ENCODE results near the gene MCMBP.
"Not testable (repeated sequence)": the region's sequence is repeated elsewhere in the genome, so short reads cannot be mapped to it uniquely, and the experiment has no call there.

The MCMBP gene

GRCh38 chr10:119907695-119908094 lies 35.1 kb upstream of the MCMBP start:
- not testable (repeated sequence) for H3K23ac ChIP-seq (ENCODE audit: low read length); H3K36me3 ChIP-seq (ENCODE audit: control insufficient read depth, insufficient read depth, low read length); H2AK5ac ChIP-seq (ENCODE audit: low read length); H3K56ac ChIP-seq (ENCODE audit: low read length); H3K18ac ChIP-seq (ENCODE audit: low read length); H3K79me1 ChIP-seq (ENCODE audit: low read length); DNase-seq; H4K5ac ChIP-seq (ENCODE audit: low read length); H3K27ac ChIP-seq (ENCODE audit: low read depth, low read length); H3K9ac ChIP-seq (ENCODE audit: low read length); H2BK15ac ChIP-seq (replicated peaks; ENCODE audit: low read depth); H3K79me2 ChIP-seq (ENCODE audit: control insufficient read depth, insufficient read depth, low read length); H2BK120ac ChIP-seq (ENCODE audit: low read depth, low read length); H3K27me3 ChIP-seq (ENCODE audit: insufficient read depth, low read length, poor library complexity); H3K4me3 ChIP-seq (ENCODE audit: low read length); H3K4me2 ChIP-seq (ENCODE audit: low read length); H4K8ac ChIP-seq (ENCODE audit: low read depth, low read length); H3K4ac ChIP-seq (ENCODE audit: low read depth, low read length); H3K4me1 ChIP-seq (ENCODE audit: control insufficient read depth, low read depth, low read length); H2BK5ac ChIP-seq (ENCODE audit: low read length)
- WGBS (ENCODE audit: extremely low coverage, insufficient coverage, low lambda C conversion rate) = no CpG with 5 or more reads among the region's 7 CpGs

- Histone ChIP-seq H3K36me3 (ENCODE audit: control insufficient read depth, insufficient read depth, low read length) (peaks cover 2% of the 10 kb centered on the region), H2BK5ac (ENCODE audit: low read length) (no peak overlapping the region), H3K56ac (ENCODE audit: low read length) (no peak overlapping the region), H3K4me3 (ENCODE audit: low read length) (no peak overlapping the region), H2AK5ac (ENCODE audit: low read length) (no peak overlapping the region), H3K27me3 (ENCODE audit: insufficient read depth, low read length, poor library complexity) (no peaks in the 10 kb centered on the region), H3K9ac (ENCODE audit: low read length) (no peak overlapping the region), H3K4me2 (ENCODE audit: low read length) (no peak overlapping the region), H2BK120ac (ENCODE audit: low read depth, low read length) (no peak overlapping the region), H3K79me1 (ENCODE audit: low read length) (peaks cover 7% of the 10 kb centered on the region), H4K8ac (ENCODE audit: low read depth, low read length) (no peak overlapping the region), H3K4ac (ENCODE audit: low read depth, low read length) (no peak overlapping the region), H3K27ac (ENCODE audit: low read depth, low read length) (no peak overlapping the region), H3K18ac (ENCODE audit: low read length) (no peak overlapping the region), H4K5ac (ENCODE audit: low read length) (no peak overlapping the region), H3K79me2 (ENCODE audit: control insufficient read depth, insufficient read depth, low read length) (peaks cover 7% of the 10 kb centered on the region), H3K23ac (ENCODE audit: low read length) (no peak overlapping the region), H3K4me1 (ENCODE audit: control insufficient read depth, low read depth, low read length) (no peaks in the 10 kb centered on the region), H2BK15ac (replicated peaks; ENCODE audit: low read depth) (no peak overlapping the region)
- DNase-seq = no peak
- WGBS (ENCODE audit: extremely low coverage, insufficient coverage, low lambda C conversion rate) = no CpG with 5 or more reads among the region's 16 CpGs
Measured at GRCh38 chr10:119903946-119904666, 31.5 kb upstream of the MCMBP start.

GRCh38 chr10:119898577-119898976 lies 25.9 kb upstream of the MCMBP start:
- Histone ChIP-seq H2AK5ac (ENCODE audit: low read length) (no peak overlapping the region), H3K4me1 (ENCODE audit: control insufficient read depth, low read depth, low read length) (peaks cover 2% of the 10 kb centered on the region), H3K4ac (ENCODE audit: low read depth, low read length) (no peak overlapping the region), H4K8ac (ENCODE audit: low read depth, low read length) (no peak overlapping the region), H4K5ac (ENCODE audit: low read length) (no peak overlapping the region), H3K4me2 (ENCODE audit: low read length) (no peak overlapping the region), H3K9ac (ENCODE audit: low read length) (no peak overlapping the region), H3K36me3 (ENCODE audit: control insufficient read depth, insufficient read depth, low read length) (peaks cover 5% of the 10 kb centered on the region), H3K79me2 (ENCODE audit: control insufficient read depth, insufficient read depth, low read length) (peaks cover 50% of the 10 kb centered on the region), H3K27ac (ENCODE audit: low read depth, low read length) (no peak overlapping the region), H3K4me3 (ENCODE audit: low read length) (no peak overlapping the region), H3K27me3 (ENCODE audit: insufficient read depth, low read length, poor library complexity) (no peaks in the 10 kb centered on the region), H3K79me1 (ENCODE audit: low read length) (peaks cover 27% of the 10 kb centered on the region), H3K23ac (ENCODE audit: low read length) (no peak overlapping the region), H2BK15ac (replicated peaks; ENCODE audit: low read depth) (no peak overlapping the region), H3K18ac (ENCODE audit: low read length) (no peak overlapping the region), H2BK120ac (ENCODE audit: low read depth, low read length) (no peak overlapping the region), H3K56ac (ENCODE audit: low read length) (no peak overlapping the region), H2BK5ac (ENCODE audit: low read length) (no peak overlapping the region)
- WGBS (ENCODE audit: extremely low coverage, insufficient coverage, low lambda C conversion rate) = no CpG with 5 or more reads among the region's 4 CpGs
- no peak for DNase-seq

- no peak overlapping the region for H2AK5ac ChIP-seq (ENCODE audit: low read length)
- no peak overlapping the region for H4K5ac ChIP-seq (ENCODE audit: low read length)
- no peak for DNase-seq
- H3K9ac ChIP-seq (ENCODE audit: low read length) = no peak overlapping the region
- no peak overlapping the region for H3K4me2 ChIP-seq (ENCODE audit: low read length)
- H3K23ac ChIP-seq (ENCODE audit: low read length) = no peak overlapping the region
- peaks cover 2% of the 10 kb centered on the region for H3K4me1 ChIP-seq (ENCODE audit: control insufficient read depth, low read depth, low read length)
- H2BK120ac ChIP-seq (ENCODE audit: low read depth, low read length) = no peak overlapping the region
- H3K4me3 ChIP-seq (ENCODE audit: low read length) = no peak overlapping the region
- no peak overlapping the region for H3K18ac ChIP-seq (ENCODE audit: low read length)
- H3K79me1 ChIP-seq (ENCODE audit: low read length) = peaks cover 27% of the 10 kb centered on the region
- WGBS (ENCODE audit: extremely low coverage, insufficient coverage, low lambda C conversion rate) = 100% methylated on average over 2 of the region's 9 CpGs
- H3K27me3 ChIP-seq (ENCODE audit: insufficient read depth, low read length, poor library complexity) = no peaks in the 10 kb centered on the region
- H2BK15ac ChIP-seq (replicated peaks; ENCODE audit: low read depth) = no peak overlapping the region
- no peak overlapping the region for H3K27ac ChIP-seq (ENCODE audit: low read depth, low read length)
- H3K56ac ChIP-seq (ENCODE audit: low read length) = no peak overlapping the region
- peaks cover 5% of the 10 kb centered on the region for H3K36me3 ChIP-seq (ENCODE audit: control insufficient read depth, insufficient read depth, low read length)
- no peak overlapping the region for H3K4ac ChIP-seq (ENCODE audit: low read depth, low read length)
- H4K8ac ChIP-seq (ENCODE audit: low read depth, low read length) = no peak overlapping the region
- H2BK5ac ChIP-seq (ENCODE audit: low read length) = no peak overlapping the region
- peaks cover 59% of the 10 kb centered on the region for H3K79me2 ChIP-seq (ENCODE audit: control insufficient read depth, insufficient read depth, low read length)
Measured at GRCh38 chr10:119896937-119897770, 24.5 kb upstream of the MCMBP start.

GRCh38 chr10:119896061-119896655 lies 23.5 kb upstream of the MCMBP start:
- WGBS (ENCODE audit: extremely low coverage, insufficient coverage, low lambda C conversion rate) = no CpG with 5 or more reads among the region's 4 CpGs
- Histone ChIP-seq H3K27ac (ENCODE audit: low read depth, low read length) (no peak overlapping the region), H3K4me3 (ENCODE audit: low read length) (no peak overlapping the region)

More at GRCh38 chr10:119896061-119896655, 23.5 kb upstream of the MCMBP start:
- H2BK15ac ChIP-seq (replicated peaks; ENCODE audit: low read depth) = no peak overlapping the region
- no peak overlapping the region for H3K4ac ChIP-seq (ENCODE audit: low read depth, low read length)
- no peak overlapping the region for H2BK120ac ChIP-seq (ENCODE audit: low read depth, low read length)
- no peak overlapping the region for H3K4me2 ChIP-seq (ENCODE audit: low read length)
- no peaks in the 10 kb centered on the region for H3K27me3 ChIP-seq (ENCODE audit: insufficient read depth, low read length, poor library complexity)
- H2BK5ac ChIP-seq (ENCODE audit: low read length) = no peak overlapping the region
- peaks cover 2% of the 10 kb centered on the region for H3K4me1 ChIP-seq (ENCODE audit: control insufficient read depth, low read depth, low read length)
- H3K36me3 ChIP-seq (ENCODE audit: control insufficient read depth, insufficient read depth, low read length) = peaks cover 5% of the 10 kb centered on the region
- H3K79me2 ChIP-seq (ENCODE audit: control insufficient read depth, insufficient read depth, low read length) = peaks cover 59% of the 10 kb centered on the region
- no peak overlapping the region for H3K9ac ChIP-seq (ENCODE audit: low read length)
- no peak overlapping the region for H3K56ac ChIP-seq (ENCODE audit: low read length)
- no peak overlapping the region for H3K23ac ChIP-seq (ENCODE audit: low read length)
- no peak overlapping the region for H4K5ac ChIP-seq (ENCODE audit: low read length)
- DNase-seq = no peak
- no peak overlapping the region for H3K18ac ChIP-seq (ENCODE audit: low read length)
- H2AK5ac ChIP-seq (ENCODE audit: low read length) = no peak overlapping the region
- H4K8ac ChIP-seq (ENCODE audit: low read depth, low read length) = no peak overlapping the region
- peaks cover 27% of the 10 kb centered on the region for H3K79me1 ChIP-seq (ENCODE audit: low read length)
